GM12878 (cell line): ENCODE data around the gene TGFBRAP1. TPM values are rescaled to one million over a fixed set of nuclear protein-coding genes. Genes with fewer than 3 reads are reported as not detected.

Source experiments
- ATF7 ChIP-seq: fragments of 450-650 bp; IDR thresholded peaks from 2 replicates; pipeline ENCODE4 v1.6.1; 2016; ENCODE audit warnings: low read depth, mild to moderate bottlenecking
- CEBPB ChIP-seq, 2 experiments: fragments of 150-350 bp in 1 of 2; IDR thresholded peaks; 2 replicates each; pipeline ENCODE4 v1.6.1; 2012 to 2014; ENCODE audit warnings: low read depth in 2 of 2, low read length in 2 of 2, borderline replicate concordance in 1 of 2, inconsistent platforms in 1 of 2
- DPF2 ChIP-seq: fragments of 450-650 bp; IDR thresholded peaks from 2 replicates; pipeline ENCODE4 v1.6.1; 2017; ENCODE audit warnings: mild to moderate bottlenecking
- ZNF24 ChIP-seq: fragments of 450-650 bp; IDR thresholded peaks from 2 replicates; pipeline ENCODE4 v1.6.1; 2017; ENCODE audit warnings: antibody characterized with exemption, mild to moderate bottlenecking
- polyA plus RNA-seq, 11 experiments: library from polyadenylated mRNA; depleted of rRNA in 4 of 11; unstranded in 6 of 11; stranded (reverse) in 5 of 11; fragments of >200 nt; fragmentation: Nextera tagmentation in 4 of 11; fragmentation: Illumina TruSeq in 1 of 11; extraction: Ambion mirVana in 4 of 11; extraction: Trizol in 1 of 11; gene quantifications; 1 replicate in 1 of 11; 2 replicates in 10 of 11; pipeline versions ENCODE4 v1.2.1 to v1.2.3, GENCODE V29; 2011 to 2016; ENCODE audit warnings: inconsistent platforms in 2 of 11, missing spikeins in 2 of 11, low read depth in 1 of 11
- total RNA-seq, 4 experiments: library from RNA; depleted of rRNA in 3 of 4; stranded (reverse); fragments of >200 nt in 3 of 4; fragmentation: Illumina TruSeq in 1 of 4; extraction: Trizol in 1 of 4; gene quantifications; 2 replicates each; pipeline versions ENCODE4 v1.2.1 to v1.2.3, GENCODE V29; 2013 to 2021
- TF ChIP-seq, protein P1 (sequence below): fragments of 450-650 bp; IDR thresholded peaks from 2 replicates; pipeline ENCODE4 v1.6.1; 2016; ENCODE audit warnings: mild to moderate bottlenecking, moderate library complexity, borderline replicate concordance
- TF ChIP-seq, protein P2 (sequence below): fragments of 450-650 bp; conservative IDR thresholded peaks from 2 replicates; pipeline ENCODE4 v1.6.1; 2017; ENCODE audit warnings: mild to moderate bottlenecking, moderate library complexity

The TGFBRAP1 gene
- total and polyA plus RNA-seq, 10 of the 15 experiments (the other 5 are each of a cell fraction or from before 2014, with no cell fraction given): 7.9 to 37.4 (median 23.7) TPM

DNA sequence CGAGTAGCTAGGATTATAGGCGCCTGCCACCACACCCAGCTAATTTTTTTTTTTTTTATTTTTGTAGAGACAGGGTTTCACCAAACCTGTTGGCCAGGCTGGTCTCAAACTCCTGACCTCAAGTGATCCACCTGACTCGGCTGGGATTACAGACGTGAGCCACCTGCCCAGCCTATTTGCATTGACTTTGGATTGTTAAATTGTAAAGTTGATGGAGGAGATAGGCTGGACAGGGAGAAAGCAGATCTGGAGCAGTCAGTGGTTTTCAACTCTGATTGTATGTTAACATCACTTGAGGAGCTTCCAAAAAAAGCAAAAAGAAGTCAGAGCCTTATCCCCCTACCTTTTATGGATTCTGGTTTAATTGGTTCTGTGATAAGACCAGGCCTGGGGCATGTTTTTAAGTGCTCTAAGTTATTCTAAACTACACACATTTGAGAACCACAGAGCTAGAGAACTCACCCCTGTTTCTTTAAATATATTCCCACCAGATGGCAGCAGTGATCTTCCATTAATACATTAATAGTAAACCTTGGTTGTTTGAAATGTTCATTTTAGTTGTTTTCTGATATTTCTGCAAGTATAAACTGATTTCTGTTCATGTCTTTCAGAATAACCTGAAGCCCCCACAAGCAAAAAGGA lies 15.3 kb upstream of the TGFBRAP1 start (continued):
- TF ChIP-seq, protein P1, sequence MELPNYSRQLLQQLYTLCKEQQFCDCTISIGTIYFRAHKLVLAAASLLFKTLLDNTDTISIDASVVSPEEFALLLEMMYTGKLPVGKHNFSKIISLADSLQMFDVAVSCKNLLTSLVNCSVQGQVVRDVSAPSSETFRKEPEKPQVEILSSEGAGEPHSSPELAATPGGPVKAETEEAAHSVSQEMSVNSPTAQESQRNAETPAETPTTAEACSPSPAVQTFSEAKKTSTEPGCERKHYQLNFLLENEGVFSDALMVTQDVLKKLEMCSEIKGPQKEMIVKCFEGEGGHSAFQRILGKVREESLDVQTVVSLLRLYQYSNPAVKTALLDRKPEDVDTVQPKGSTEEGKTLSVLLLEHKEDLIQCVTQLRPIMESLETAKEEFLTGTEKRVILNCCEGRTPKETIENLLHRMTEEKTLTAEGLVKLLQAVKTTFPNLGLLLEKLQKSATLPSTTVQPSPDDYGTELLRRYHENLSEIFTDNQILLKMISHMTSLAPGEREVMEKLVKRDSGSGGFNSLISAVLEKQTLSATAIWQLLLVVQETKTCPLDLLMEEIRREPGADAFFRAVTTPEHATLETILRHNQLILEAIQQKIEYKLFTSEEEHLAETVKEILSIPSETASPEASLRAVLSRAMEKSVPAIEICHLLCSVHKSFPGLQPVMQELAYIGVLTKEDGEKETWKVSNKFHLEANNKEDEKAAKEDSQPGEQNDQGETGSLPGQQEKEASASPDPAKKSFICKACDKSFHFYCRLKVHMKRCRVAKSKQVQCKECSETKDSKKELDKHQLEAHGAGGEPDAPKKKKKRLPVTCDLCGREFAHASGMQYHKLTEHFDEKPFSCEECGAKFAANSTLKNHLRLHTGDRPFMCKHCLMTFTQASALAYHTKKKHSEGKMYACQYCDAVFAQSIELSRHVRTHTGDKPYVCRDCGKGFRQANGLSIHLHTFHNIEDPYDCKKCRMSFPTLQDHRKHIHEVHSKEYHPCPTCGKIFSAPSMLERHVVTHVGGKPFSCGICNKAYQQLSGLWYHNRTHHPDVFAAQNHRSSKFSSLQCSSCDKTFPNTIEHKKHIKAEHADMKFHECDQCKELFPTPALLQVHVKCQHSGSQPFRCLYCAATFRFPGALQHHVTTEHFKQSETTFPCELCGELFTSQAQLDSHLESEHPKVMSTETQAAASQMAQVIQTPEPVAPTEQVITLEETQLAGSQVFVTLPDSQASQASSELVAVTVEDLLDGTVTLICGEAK: no peak
- no peak for TF ChIP-seq ATF7
- no peak for TF ChIP-seq CEBPB (IDR thresholded peaks at IDR 0.05; ENCODE audit: borderline replicate concordance in 1 of 2, low read depth in 2 of 2, low read length in 2 of 2)
- no peak for TF ChIP-seq ZNF24
- TF ChIP-seq DPF2: no peak
- TF ChIP-seq, protein P2, sequence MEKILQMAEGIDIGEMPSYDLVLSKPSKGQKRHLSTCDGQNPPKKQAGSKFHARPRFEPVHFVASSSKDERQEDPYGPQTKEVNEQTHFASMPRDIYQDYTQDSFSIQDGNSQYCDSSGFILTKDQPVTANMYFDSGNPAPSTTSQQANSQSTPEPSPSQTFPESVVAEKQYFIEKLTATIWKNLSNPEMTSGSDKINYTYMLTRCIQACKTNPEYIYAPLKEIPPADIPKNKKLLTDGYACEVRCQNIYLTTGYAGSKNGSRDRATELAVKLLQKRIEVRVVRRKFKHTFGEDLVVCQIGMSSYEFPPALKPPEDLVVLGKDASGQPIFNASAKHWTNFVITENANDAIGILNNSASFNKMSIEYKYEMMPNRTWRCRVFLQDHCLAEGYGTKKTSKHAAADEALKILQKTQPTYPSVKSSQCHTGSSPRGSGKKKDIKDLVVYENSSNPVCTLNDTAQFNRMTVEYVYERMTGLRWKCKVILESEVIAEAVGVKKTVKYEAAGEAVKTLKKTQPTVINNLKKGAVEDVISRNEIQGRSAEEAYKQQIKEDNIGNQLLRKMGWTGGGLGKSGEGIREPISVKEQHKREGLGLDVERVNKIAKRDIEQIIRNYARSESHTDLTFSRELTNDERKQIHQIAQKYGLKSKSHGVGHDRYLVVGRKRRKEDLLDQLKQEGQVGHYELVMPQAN: no peak
- TF ChIP-seq, all 136 proteins: peak for 2
